ENCODE measurements around the gene BLCAP. TPM values are rescaled to one million over a fixed set of nuclear protein-coding genes. Genes with fewer than 3 reads are reported as not detected.

The BLCAP gene
- total and polyA plus RNA-seq, 2 donors (not counting 3 experiments of a cell fraction or from before 2014, with no cell fraction given), result 90.3 to 196 TPM

GRCh38 chr20:37518606-37519507 lies 8.8 kb downstream of the BLCAP start:
- peak; percentile 87 for DNase-seq (ENCODE audit: low read depth, low spot score)
- H3K9ac ChIP-seq (replicated peaks; ENCODE audit: extremely low read depth, insufficient read depth, low read length), result no peak overlapping the region
- BruUV-seq (replicated peaks), result no TSS peak

More at GRCh38 chr20:37518606-37519507, 8.8 kb downstream of the BLCAP start:
- no peaks in the 10 kb centered on the region for H3K27me3 ChIP-seq (ENCODE audit: control insufficient read depth in 2 of 2, insufficient read depth in 2 of 2, low read length in 2 of 2)
- peak overlapping the region; percentile 33 for H3K4me2 ChIP-seq (ENCODE audit: insufficient read depth, low read length)
- ChIA-PET CTCF (interaction anchor here (1.0 to 2.3 kb wide), 4 partner anchors 12 to 890 kb away, joined by 3 to 13 read pairs (median 5); no protein-coding TSS in a partner anchor), POLR2A (interaction anchor here (0.7 kb wide), 1 partner anchor 173 kb away, joined by 6 read pairs; the partner anchor contains the start of gene SRC)
- H3K9me1 ChIP-seq (replicated peaks; ENCODE audit: control insufficient read depth, extremely low read depth, insufficient read depth, low read length), result no peaks in the 10 kb centered on the region
- no peak overlapping the region for H3K4me3 ChIP-seq (replicated peaks in 1 of 3; ENCODE audit: insufficient read depth in 1 of 3, low read depth in 1 of 3, low read length in 3 of 3)
- no peaks in the 10 kb centered on the region for H3K9me3 ChIP-seq (replicated peaks; ENCODE audit: control insufficient read depth, insufficient read depth, low read length)
- H3K4me1 ChIP-seq (ENCODE audit: control insufficient read depth, extremely low read depth, insufficient read depth, low read length), result peaks cover 26% of the 10 kb centered on the region
- peaks cover 3% of the 10 kb centered on the region for H4K20me1 ChIP-seq (replicated peaks; ENCODE audit: control insufficient read depth, extremely low read depth, insufficient read depth, low read length)
- H3K27ac ChIP-seq (ENCODE audit: insufficient read depth, low read depth, low read length), result peak overlapping the region; percentile 50
- H3K79me2 ChIP-seq (ENCODE audit: control insufficient read depth, insufficient read depth, low read length), result peaks cover 50% of the 10 kb centered on the region
- dilution Hi-C loops (cut with MboI; ENCODE audit: extremely low pct_ligation_motif_present, low sequenced_read_pairs), result loop anchor here (10.0 to 25.0 kb wide), 2 partner anchors 124 to 257 kb away; partner anchors contain the start of gene GHRH
- peak; percentile 94 for FAIRE-seq
- H2AFZ ChIP-seq (ENCODE audit: low read depth, low read length), result no peak overlapping the region
- peaks cover 0 to 36% of the 10 kb centered on the region in 2 experiments for H3K36me3 ChIP-seq (ENCODE audit: control insufficient read depth in 2 of 2, extremely low read depth in 1 of 2, insufficient read depth in 2 of 2, low read length in 2 of 2)
- peak; percentile 27 for TF ChIP-seq POLR2A (IDR thresholded peaks at IDR 0.05; ENCODE audit: low read depth, low read length)
- no peak for TF ChIP-seq JUN (IDR thresholded peaks at IDR 0.05; ENCODE audit: borderline replicate concordance, insufficient read depth, insufficient read length, low read depth)
- TF ChIP-seq, protein P1, sequence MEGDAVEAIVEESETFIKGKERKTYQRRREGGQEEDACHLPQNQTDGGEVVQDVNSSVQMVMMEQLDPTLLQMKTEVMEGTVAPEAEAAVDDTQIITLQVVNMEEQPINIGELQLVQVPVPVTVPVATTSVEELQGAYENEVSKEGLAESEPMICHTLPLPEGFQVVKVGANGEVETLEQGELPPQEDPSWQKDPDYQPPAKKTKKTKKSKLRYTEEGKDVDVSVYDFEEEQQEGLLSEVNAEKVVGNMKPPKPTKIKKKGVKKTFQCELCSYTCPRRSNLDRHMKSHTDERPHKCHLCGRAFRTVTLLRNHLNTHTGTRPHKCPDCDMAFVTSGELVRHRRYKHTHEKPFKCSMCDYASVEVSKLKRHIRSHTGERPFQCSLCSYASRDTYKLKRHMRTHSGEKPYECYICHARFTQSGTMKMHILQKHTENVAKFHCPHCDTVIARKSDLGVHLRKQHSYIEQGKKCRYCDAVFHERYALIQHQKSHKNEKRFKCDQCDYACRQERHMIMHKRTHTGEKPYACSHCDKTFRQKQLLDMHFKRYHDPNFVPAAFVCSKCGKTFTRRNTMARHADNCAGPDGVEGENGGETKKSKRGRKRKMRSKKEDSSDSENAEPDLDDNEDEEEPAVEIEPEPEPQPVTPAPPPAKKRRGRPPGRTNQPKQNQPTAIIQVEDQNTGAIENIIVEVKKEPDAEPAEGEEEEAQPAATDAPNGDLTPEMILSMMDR (IDR thresholded peaks at IDR 0.05; ENCODE audit: extremely low read depth in 1 of 2, insufficient read depth in 1 of 2, low read depth in 1 of 2, low read length in 2 of 2), result peak in 1 of 2 donors; percentile 3
- intact Hi-C loops (cut with micrococcal nuclease), result loop anchor here (1.0 to 5.0 kb wide), 2 partner anchors 8 to 107 kb away; partner anchors contain the start of gene BLCAP
